ENCODE results near the gene CAMTA1.

The CAMTA1 gene

DNA sequence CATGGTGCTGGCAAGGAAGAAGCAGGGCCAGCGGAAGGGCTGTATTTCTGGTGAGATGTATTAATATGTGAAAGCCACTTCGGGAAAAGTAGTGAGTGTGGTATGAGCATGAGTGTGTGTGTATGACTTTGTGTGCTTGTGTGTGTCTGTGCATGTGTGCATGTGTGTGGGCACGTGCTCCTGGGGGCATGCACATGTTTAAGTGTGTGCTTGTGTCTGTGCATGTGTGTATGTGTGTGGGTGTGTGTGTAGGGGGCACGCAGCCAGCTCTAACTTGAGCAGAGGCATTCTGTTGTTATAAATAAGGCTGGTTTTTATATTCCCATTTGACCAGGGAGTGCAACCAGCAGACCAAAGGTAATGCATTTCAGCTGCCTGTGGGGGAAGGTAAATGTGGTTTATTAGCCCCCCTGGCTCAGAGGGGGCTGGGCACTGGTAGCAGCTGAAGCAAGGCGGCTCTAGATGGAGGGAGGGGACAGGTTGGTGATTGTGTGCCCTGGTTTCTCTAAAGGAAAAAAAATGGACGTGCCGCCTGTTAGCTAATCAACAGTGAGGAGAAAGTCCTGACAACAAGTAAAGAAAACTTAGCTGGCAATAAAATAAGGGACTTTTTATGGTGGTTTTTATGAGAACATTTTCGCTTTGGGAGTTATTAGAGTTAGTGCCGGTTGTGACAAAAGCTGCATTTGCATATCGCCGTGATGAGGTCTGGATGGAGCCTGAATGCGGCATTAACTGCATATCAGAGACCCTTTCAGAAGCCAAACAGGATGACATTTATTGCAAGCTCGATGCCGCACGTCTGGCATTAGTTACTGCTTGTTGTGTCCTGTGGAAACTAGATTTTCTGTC lies 180.1 kb downstream of the CAMTA1 start:
- Histone ChIP-seq H3K4me3 (ENCODE audit: low read depth in 1 of 2, low read length in 2 of 2) (no peak overlapping the region), H3K27me3 (ENCODE audit: low read depth, low read length) (no peaks in the 10 kb centered on the region), H3K9me3 (ENCODE audit: control insufficient read depth in 1 of 2, low read length in 2 of 2) (no peaks in the 10 kb centered on the region), H3K27ac (ENCODE audit: low read length) (no peak overlapping the region), H3K36me3 (ENCODE audit: control insufficient read depth in 1 of 2, insufficient read depth in 2 of 2, low read length in 2 of 2) (no peaks in the 10 kb centered on the region), H3K4me1 (ENCODE audit: control insufficient read depth in 1 of 2, insufficient read depth in 2 of 2, low read length in 2 of 2) (peaks cover 0 to 18% of the 10 kb centered on the region in 2 donors)

DNA sequence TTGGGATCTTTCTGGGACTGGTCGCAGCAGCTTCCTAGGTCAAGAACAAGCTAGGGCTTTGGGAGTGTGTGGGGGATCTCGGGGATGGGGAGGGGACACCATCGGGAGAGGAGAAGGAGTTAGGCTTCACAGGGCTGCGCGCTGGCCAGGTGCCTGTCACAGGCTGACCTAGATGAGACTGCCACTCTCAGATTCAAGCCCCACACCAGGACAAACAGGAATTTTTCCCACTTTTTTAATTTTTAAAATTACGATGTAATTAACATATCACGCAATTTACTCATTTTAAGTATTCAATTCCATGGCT lies 180.6 kb downstream of the CAMTA1 start:
- no peaks in the 10 kb centered on the region for H3K36me3 ChIP-seq (ENCODE audit: control insufficient read depth in 1 of 2, insufficient read depth in 2 of 2, low read length in 2 of 2)

DNA sequence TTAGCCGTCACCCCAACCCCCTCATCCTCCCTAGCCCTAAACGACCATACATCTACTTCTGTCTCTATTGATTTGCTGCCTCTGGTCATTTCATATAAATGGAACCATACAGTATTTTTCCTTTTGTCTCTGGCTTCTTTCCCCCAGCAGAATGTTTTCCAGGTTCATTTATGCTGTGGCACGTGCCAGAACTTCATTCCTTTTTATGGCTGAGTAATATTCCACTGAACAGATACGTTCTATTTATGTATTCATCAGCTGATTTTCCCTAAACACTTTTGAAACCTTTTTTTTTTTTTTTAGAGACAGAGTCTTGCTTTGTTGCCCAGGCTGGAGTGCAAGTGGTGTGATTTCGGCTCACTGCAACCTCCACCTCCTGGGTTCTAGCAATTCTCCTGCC lies 181.1 kb downstream of the CAMTA1 start:
- H3K36me3 ChIP-seq (ENCODE audit: control insufficient read depth in 1 of 2, insufficient read depth in 2 of 2, low read length in 2 of 2): no peaks in the 10 kb centered on the region
- no peak overlapping the region for H3K4me3 ChIP-seq (ENCODE audit: low read depth in 1 of 2, low read length in 2 of 2)
- H3K27me3 ChIP-seq (ENCODE audit: low read depth, low read length): no peaks in the 10 kb centered on the region
- no peak overlapping the region for H3K27ac ChIP-seq (ENCODE audit: low read length)
- H3K9me3 ChIP-seq (ENCODE audit: control insufficient read depth in 1 of 2, low read length in 2 of 2): no peaks in the 10 kb centered on the region
- H3K4me1 ChIP-seq (ENCODE audit: control insufficient read depth in 1 of 2, insufficient read depth in 2 of 2, low read length in 2 of 2): peaks cover 0 to 14% of the 10 kb centered on the region in 2 donors

More for the DNA sequence above, 180.6 kb downstream of the CAMTA1 start:
- Histone ChIP-seq H3K9me3 (ENCODE audit: control insufficient read depth in 1 of 2, low read length in 2 of 2) (no peaks in the 10 kb centered on the region), H3K27ac (ENCODE audit: low read length) (no peak overlapping the region), H3K4me1 (ENCODE audit: control insufficient read depth in 1 of 2, insufficient read depth in 2 of 2, low read length in 2 of 2) (peaks cover 0 to 14% of the 10 kb centered on the region in 2 donors), H3K27me3 (ENCODE audit: low read depth, low read length) (no peaks in the 10 kb centered on the region), H3K4me3 (ENCODE audit: low read depth in 1 of 2, low read length in 2 of 2) (no peak overlapping the region)

GRCh38 chr1:6967431-6968111 lies 182.3 kb downstream of the CAMTA1 start:
- Histone ChIP-seq H3K4me3 (ENCODE audit: low read depth in 1 of 2, low read length in 2 of 2) (no peak overlapping the region), H3K27ac (ENCODE audit: low read length) (no peak overlapping the region), H3K36me3 (ENCODE audit: control insufficient read depth in 1 of 2, insufficient read depth in 2 of 2, low read length in 2 of 2) (no peaks in the 10 kb centered on the region), H3K4me1 (ENCODE audit: control insufficient read depth in 1 of 2, insufficient read depth in 2 of 2, low read length in 2 of 2) (peaks cover 0 to 12% of the 10 kb centered on the region in 2 donors), H3K27me3 (ENCODE audit: low read depth, low read length) (no peaks in the 10 kb centered on the region), H3K9me3 (ENCODE audit: control insufficient read depth in 1 of 2, low read length in 2 of 2) (no peaks in the 10 kb centered on the region)

DNA sequence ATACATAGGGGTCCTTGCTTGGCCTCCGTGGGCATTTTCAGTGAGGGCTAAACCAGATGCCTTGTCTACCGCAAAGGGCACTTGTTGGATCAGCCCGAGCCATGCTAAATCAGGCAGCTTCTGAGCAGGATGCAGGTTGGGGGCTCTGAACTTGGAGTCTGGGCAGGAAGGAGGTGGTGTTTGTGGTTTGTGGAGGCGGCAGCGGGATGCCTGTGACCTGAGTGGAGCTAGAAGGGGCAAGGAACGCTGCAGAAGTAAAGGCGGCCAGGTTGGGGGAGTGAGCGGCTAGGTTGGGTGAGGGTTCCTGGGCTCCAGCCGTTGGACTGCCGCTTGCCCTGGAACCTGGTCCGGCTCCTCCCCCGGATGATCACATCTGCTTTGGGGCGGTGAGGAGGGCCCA lies 183.9 kb downstream of the CAMTA1 start:
- Histone ChIP-seq H3K4me1 (ENCODE audit: control insufficient read depth in 1 of 2, insufficient read depth in 2 of 2, low read length in 2 of 2) (no peaks in the 10 kb centered on the region), H3K4me3 (ENCODE audit: low read depth in 1 of 2, low read length in 2 of 2) (no peak overlapping the region), H3K27ac (ENCODE audit: low read length) (no peak overlapping the region), H3K9me3 (ENCODE audit: control insufficient read depth in 1 of 2, low read length in 2 of 2) (no peaks in the 10 kb centered on the region), H3K27me3 (ENCODE audit: low read depth, low read length) (no peaks in the 10 kb centered on the region), H3K36me3 (ENCODE audit: control insufficient read depth in 1 of 2, insufficient read depth in 2 of 2, low read length in 2 of 2) (no peaks in the 10 kb centered on the region)

GRCh38 chr1:6969762-6970161 lies 184.5 kb downstream of the CAMTA1 start:
- H3K4me3 ChIP-seq (ENCODE audit: low read depth in 1 of 2, low read length in 2 of 2): no peak overlapping the region
- no peaks in the 10 kb centered on the region for H3K36me3 ChIP-seq (ENCODE audit: control insufficient read depth in 1 of 2, insufficient read depth in 2 of 2, low read length in 2 of 2)
- H3K27ac ChIP-seq (ENCODE audit: low read length): no peak overlapping the region
- no peaks in the 10 kb centered on the region for H3K9me3 ChIP-seq (ENCODE audit: control insufficient read depth in 1 of 2, low read length in 2 of 2)
- no peaks in the 10 kb centered on the region for H3K27me3 ChIP-seq (ENCODE audit: low read depth, low read length)
- H3K4me1 ChIP-seq (ENCODE audit: control insufficient read depth in 1 of 2, insufficient read depth in 2 of 2, low read length in 2 of 2): no peaks in the 10 kb centered on the region

- Histone ChIP-seq H3K36me3 (ENCODE audit: control insufficient read depth in 1 of 2, insufficient read depth in 2 of 2, low read length in 2 of 2) (no peaks in the 10 kb centered on the region), H3K4me1 (ENCODE audit: control insufficient read depth in 1 of 2, insufficient read depth in 2 of 2, low read length in 2 of 2) (no peaks in the 10 kb centered on the region), H3K27ac (ENCODE audit: low read length) (no peak overlapping the region), H3K9me3 (ENCODE audit: control insufficient read depth in 1 of 2, low read length in 2 of 2) (no peaks in the 10 kb centered on the region), H3K4me3 (ENCODE audit: low read depth in 1 of 2, low read length in 2 of 2) (no peak overlapping the region), H3K27me3 (ENCODE audit: low read depth, low read length) (no peaks in the 10 kb centered on the region)
Observed at GRCh38 chr1:6970221-6970620, 185.0 kb downstream of the CAMTA1 start.

DNA sequence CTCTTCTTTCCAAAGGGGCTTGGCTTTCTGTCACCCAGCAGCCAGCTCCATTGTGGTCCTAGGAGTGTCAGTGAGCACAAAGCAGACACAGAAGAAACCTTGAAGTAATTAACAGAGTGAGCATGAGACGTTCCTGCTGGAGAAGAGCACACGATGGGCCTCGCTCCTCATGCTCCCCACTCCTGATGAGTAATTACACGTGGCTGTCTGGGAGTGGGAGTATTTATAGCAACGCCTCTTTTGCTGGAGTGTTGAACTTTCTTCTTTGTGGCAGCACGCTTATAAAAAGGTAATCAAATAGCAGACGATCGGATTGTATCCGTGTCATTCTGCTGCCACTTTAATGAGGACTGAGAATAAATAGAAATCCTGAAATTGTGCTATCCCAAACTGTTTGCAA lies 185.8 kb downstream of the CAMTA1 start:
- no peaks in the 10 kb centered on the region for H3K27me3 ChIP-seq (ENCODE audit: low read depth, low read length)
- no peaks in the 10 kb centered on the region for H3K4me1 ChIP-seq (ENCODE audit: control insufficient read depth in 1 of 2, insufficient read depth in 2 of 2, low read length in 2 of 2)
- H3K9me3 ChIP-seq (ENCODE audit: control insufficient read depth in 1 of 2, low read length in 2 of 2): no peaks in the 10 kb centered on the region
- no peaks in the 10 kb centered on the region for H3K36me3 ChIP-seq (ENCODE audit: control insufficient read depth in 1 of 2, insufficient read depth in 2 of 2, low read length in 2 of 2)
- no peak overlapping the region for H3K4me3 ChIP-seq (ENCODE audit: low read depth in 1 of 2, low read length in 2 of 2)
- no peak overlapping the region for H3K27ac ChIP-seq (ENCODE audit: low read length)

GRCh38 chr1:6971699-6972098 lies 186.4 kb downstream of the CAMTA1 start:
- Histone ChIP-seq H3K9me3 (ENCODE audit: control insufficient read depth in 1 of 2, low read length in 2 of 2) (no peaks in the 10 kb centered on the region), H3K27me3 (ENCODE audit: low read depth, low read length) (no peaks in the 10 kb centered on the region), H3K4me3 (ENCODE audit: low read depth in 1 of 2, low read length in 2 of 2) (no peak overlapping the region), H3K27ac (ENCODE audit: low read length) (no peak overlapping the region), H3K4me1 (ENCODE audit: control insufficient read depth in 1 of 2, insufficient read depth in 2 of 2, low read length in 2 of 2) (no peaks in the 10 kb centered on the region), H3K36me3 (ENCODE audit: control insufficient read depth in 1 of 2, insufficient read depth in 2 of 2, low read length in 2 of 2) (no peaks in the 10 kb centered on the region)

- no peaks in the 10 kb centered on the region for H3K36me3 ChIP-seq (ENCODE audit: control insufficient read depth in 1 of 2, insufficient read depth in 2 of 2, low read length in 2 of 2)
- no peaks in the 10 kb centered on the region for H3K9me3 ChIP-seq (ENCODE audit: control insufficient read depth in 1 of 2, low read length in 2 of 2)
- no peak overlapping the region for H3K27ac ChIP-seq (ENCODE audit: low read length)
- H3K27me3 ChIP-seq (ENCODE audit: low read depth, low read length): no peaks in the 10 kb centered on the region
- H3K4me1 ChIP-seq (ENCODE audit: control insufficient read depth in 1 of 2, insufficient read depth in 2 of 2, low read length in 2 of 2): no peaks in the 10 kb centered on the region
- no peak overlapping the region for H3K4me3 ChIP-seq (ENCODE audit: low read depth in 1 of 2, low read length in 2 of 2)
Observed at GRCh38 chr1:6972399-6972798, 187.1 kb downstream of the CAMTA1 start.

DNA sequence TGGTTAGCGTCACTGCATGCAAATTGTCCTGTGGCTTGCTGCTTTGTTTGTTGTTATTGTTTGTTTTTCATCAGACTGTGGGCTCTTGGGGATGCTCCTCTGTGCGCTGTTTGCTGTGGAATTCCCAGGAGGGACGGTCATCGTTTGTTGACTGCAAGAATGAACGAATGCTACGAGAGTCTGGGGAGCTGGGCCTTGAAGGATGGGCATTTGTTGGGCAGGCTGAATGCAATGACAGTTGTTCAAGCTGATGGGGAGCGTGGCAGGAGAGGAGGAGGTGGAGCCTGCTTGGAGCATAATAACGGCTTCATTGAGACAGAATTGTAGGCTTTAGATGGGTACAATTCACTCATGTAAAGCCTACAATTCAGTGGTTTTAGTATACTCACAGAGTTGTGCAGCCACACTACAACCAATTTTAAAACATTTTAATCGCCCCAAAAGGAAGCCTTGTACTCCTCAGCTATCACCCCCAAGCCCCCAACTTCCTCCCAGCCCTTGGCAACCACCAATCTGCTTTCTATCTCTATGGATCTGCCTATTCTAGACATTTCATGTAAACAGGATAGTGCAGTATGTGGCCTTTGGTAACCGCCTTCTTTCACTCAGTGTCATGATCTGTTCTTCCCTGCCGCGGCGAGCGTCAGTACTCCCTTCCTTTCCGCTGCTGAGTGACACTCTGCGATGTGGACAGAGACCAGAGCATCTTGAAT lies 190.2 kb downstream of the CAMTA1 start:
- no peaks in the 10 kb centered on the region for H3K27me3 ChIP-seq (ENCODE audit: low read depth, low read length)
- no peaks in the 10 kb centered on the region for H3K9me3 ChIP-seq (ENCODE audit: control insufficient read depth in 1 of 2, low read length in 2 of 2)
- no peak overlapping the region for H3K27ac ChIP-seq (ENCODE audit: low read length)
- H3K4me1 ChIP-seq (ENCODE audit: control insufficient read depth in 1 of 2, insufficient read depth in 2 of 2, low read length in 2 of 2): no peaks in the 10 kb centered on the region
- no peaks in the 10 kb centered on the region for H3K36me3 ChIP-seq (ENCODE audit: control insufficient read depth in 1 of 2, insufficient read depth in 2 of 2, low read length in 2 of 2)
- no peak overlapping the region for H3K4me3 ChIP-seq (ENCODE audit: low read depth in 1 of 2, low read length in 2 of 2)

All from muscle layer of duodenum (tissue), 2 donors.